HUES48 (cell line): ENCODE data around the gene ZBTB26.
"Not testable (repeated sequence)": the region's sequence is repeated elsewhere in the genome, so short reads cannot be mapped to it uniquely, and the experiment has no call there.

Experiments used
- H3K27ac ChIP-seq: one replicate; pipeline ENCODE4 v1.7.0; 2013; ENCODE audit warnings: low read depth, low read length, inconsistent platforms
- H3K27me3 ChIP-seq: 2 replicates; pipeline ENCODE4 v1.6.1; 2013; ENCODE audit warnings: mild to moderate bottlenecking, low read length; ENCODE audit not compliant: control insufficient read depth, insufficient read depth
- H3K36me3 ChIP-seq: 2 replicates; pipeline ENCODE4 v1.6.1; 2013; ENCODE audit warnings: low read length; ENCODE audit not compliant: control insufficient read depth, insufficient read depth
- H3K4me1 ChIP-seq: 2 replicates; pipeline ENCODE4 v1.6.1; 2013; ENCODE audit warnings: mild to moderate bottlenecking, low read length; ENCODE audit not compliant: control insufficient read depth, insufficient read depth
- H3K4me3 ChIP-seq: 2 replicates; pipeline ENCODE4 v1.5.1; 2013; ENCODE audit warnings: mild to moderate bottlenecking, low read depth, low read length
- H3K9ac ChIP-seq: 2 replicates; pipeline ENCODE4 v1.6.1; 2013; ENCODE audit warnings: mild to moderate bottlenecking, low read depth, low read length, moderate library complexity
- H3K9me3 ChIP-seq: 2 replicates; pipeline ENCODE4 v1.6.1; 2013; ENCODE audit warnings: low read length; ENCODE audit not compliant: control insufficient read depth, insufficient read depth

Gene ZBTB26

GRCh38 chr9:122883125-122883524, 48.2 kb downstream of the ZBTB26 start:
- Histone ChIP-seq H3K27me3 (no peaks in the 10 kb centered on the region), H3K9ac (no peak overlapping the region), H3K36me3 (peaks cover 94% of the 10 kb centered on the region), H3K27ac (no peak overlapping the region), H3K4me3 (no peak overlapping the region), H3K4me1 (no peaks in the 10 kb centered on the region), H3K9me3 (no peaks in the 10 kb centered on the region)

GRCh38 chr9:122879443-122879842, 51.9 kb downstream of the ZBTB26 start:
- Histone ChIP-seq H3K4me1 (no peaks in the 10 kb centered on the region), H3K9me3 (no peaks in the 10 kb centered on the region), H3K4me3 (no peak overlapping the region), H3K27me3 (no peaks in the 10 kb centered on the region), H3K36me3 (peaks cover 97% of the 10 kb centered on the region), H3K9ac (no peak overlapping the region), H3K27ac (no peak overlapping the region)

DNA sequence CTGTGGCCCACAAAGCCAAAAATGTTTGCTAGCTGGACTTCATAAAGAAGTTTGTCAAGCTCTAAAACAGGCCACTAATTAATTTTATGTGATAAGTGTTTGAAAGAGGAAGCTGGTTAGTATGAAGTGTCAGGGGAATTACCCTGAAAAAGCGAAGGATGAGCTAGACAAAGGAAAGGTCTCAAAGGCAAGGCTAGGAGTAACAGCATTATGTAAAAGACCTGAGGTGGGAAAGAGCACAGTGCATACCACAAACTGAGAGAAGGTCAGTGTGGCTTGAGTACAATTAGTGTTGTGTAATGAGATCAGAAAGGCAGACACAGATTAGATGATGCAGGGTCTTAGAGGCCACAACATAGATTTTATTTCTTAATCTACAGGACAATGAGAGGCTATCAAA, 55.8 kb downstream of the ZBTB26 start:
- Histone ChIP-seq H3K4me3 (no peak overlapping the region), H3K36me3 (peaks cover 96% of the 10 kb centered on the region), H3K9ac (no peak overlapping the region), H3K27ac (no peak overlapping the region), H3K9me3 (no peaks in the 10 kb centered on the region), H3K4me1 (no peaks in the 10 kb centered on the region), H3K27me3 (no peaks in the 10 kb centered on the region)

- not testable (repeated sequence) for H3K4me3 ChIP-seq, H3K27ac ChIP-seq, H3K9ac ChIP-seq, H3K27me3 ChIP-seq, H3K9me3 ChIP-seq, H3K4me1 ChIP-seq
- H3K36me3 ChIP-seq: peaks cover 60% of the 10 kb centered on the region
Measured at GRCh38 chr9:122867276-122867675, 64.0 kb downstream of the ZBTB26 start.

DNA sequence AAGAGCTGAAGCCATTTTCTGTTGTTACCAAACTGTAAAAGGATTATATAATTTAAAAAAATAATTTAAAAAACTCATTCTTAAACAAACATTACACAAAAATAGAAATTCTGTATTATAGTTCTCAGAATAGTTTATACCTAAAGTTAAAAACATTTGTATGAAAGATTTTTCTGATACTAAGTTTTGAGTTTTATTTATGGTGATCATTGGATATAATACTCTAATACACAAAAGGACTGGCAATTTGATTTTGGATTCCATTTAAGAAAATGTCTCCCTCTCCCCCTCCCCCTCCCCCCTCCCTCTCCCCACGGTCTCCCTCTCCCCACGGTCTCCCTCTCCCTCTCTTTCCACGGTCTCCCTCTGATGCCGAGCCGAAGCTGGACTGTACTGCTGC, 65.2 kb downstream of the ZBTB26 start:
- Histone ChIP-seq H3K4me1 (no peaks in the 10 kb centered on the region), H3K9me3 (peaks cover 2% of the 10 kb centered on the region; the same call in 1 of the 2 replicates), H3K36me3 (peaks cover 59% of the 10 kb centered on the region), H3K4me3 (no peak overlapping the region), H3K9ac (no peak overlapping the region), H3K27me3 (no peaks in the 10 kb centered on the region), H3K27ac (no peak overlapping the region)
